Fibroblast of skin of abdomen (primary cell): ENCODE results near the gene TANGO6.
A peak's percentile ranks its signal among the peaks of the same experiment; 100 is the strongest.

Experiments used
- DNase-seq: peaks from one replicate; pipeline ENCODE4 v3.0.0-alpha.2; 2013

Gene TANGO6

GRCh38 chr16:68915589-68915988 is 72.3 kb downstream of the TANGO6 start:
- no peak for DNase-seq

- DNase-seq, result no peak
Observed at GRCh38 chr16:68917541-68917940, 74.2 kb downstream of the TANGO6 start.

- DNase-seq, result no peak
Observed at GRCh38 chr16:68920349-68920748, 77.0 kb downstream of the TANGO6 start.

- DNase-seq, result no peak
Observed at GRCh38 chr16:68921637-68922036, 78.3 kb downstream of the TANGO6 start.

- no peak for DNase-seq
Observed at GRCh38 chr16:68923116-68923515, 79.8 kb downstream of the TANGO6 start.

- DNase-seq, result no peak
Observed at GRCh38 chr16:68927018-68927417, 83.7 kb downstream of the TANGO6 start.

- no peak for DNase-seq
Observed at GRCh38 chr16:68931196-68931595, 87.9 kb downstream of the TANGO6 start.

- DNase-seq, result no peak
Observed at GRCh38 chr16:68934402-68934801, 91.1 kb downstream of the TANGO6 start.

- DNase-seq, result no peak
Observed at GRCh38 chr16:68935008-68935407, 91.7 kb downstream of the TANGO6 start.

- peak; percentile 75 for DNase-seq
Observed at GRCh38 chr16:68936736-68937631, 93.7 kb downstream of the TANGO6 start.

GRCh38 chr16:68939692-68940320 is 96.5 kb downstream of the TANGO6 start:
- DNase-seq, result no peak

GRCh38 chr16:68940816-68941215 is 97.5 kb downstream of the TANGO6 start:
- DNase-seq, result no peak

GRCh38 chr16:68943961-68944360 is 100.6 kb downstream of the TANGO6 start:
- no peak for DNase-seq

GRCh38 chr16:68948230-68948910 is 105.0 kb downstream of the TANGO6 start:
- DNase-seq, result peak; percentile 9

- peak; percentile 40 for DNase-seq
Observed at GRCh38 chr16:68951991-68952877, 108.9 kb downstream of the TANGO6 start.

GRCh38 chr16:68954911-68955635 is 111.7 kb downstream of the TANGO6 start:
- no peak for DNase-seq

GRCh38 chr16:68960910-68961309 is 117.6 kb downstream of the TANGO6 start:
- no peak for DNase-seq

GRCh38 chr16:68961778-68962402 is 118.6 kb downstream of the TANGO6 start:
- no peak for DNase-seq

- no peak for DNase-seq
Observed at GRCh38 chr16:68969338-68969737, 126.0 kb downstream of the TANGO6 start.

GRCh38 chr16:68972013-68972412 is 128.7 kb downstream of the TANGO6 start:
- no peak for DNase-seq

- DNase-seq, result peak; percentile 76
Observed at GRCh38 chr16:68972720-68973119, 129.4 kb downstream of the TANGO6 start.
